Ovary (tissue), 10 donors: ENCODE data around the gene CCZ1. TPM values are rescaled to one million over a fixed set of nuclear protein-coding genes. Genes with fewer than 3 reads are reported as not detected.
A peak's percentile ranks its signal among the peaks of the same experiment; 100 is the strongest.
"Not testable (repeated sequence)": the region's sequence is repeated elsewhere in the genome, so short reads cannot be mapped to it uniquely, and the experiment has no call there.

Experiments
- DNase-seq, 5 donors: peaks; one replicate each; pipeline ENCODE4 v3.0.0-alpha.2; 2019 to 2020
- H3K27ac ChIP-seq, 2 donors: fragments of 200-600 bp; one replicate each; pipeline versions ENCODE4 v1.5.1 to v1.8.0; 2019 to 2022
- H3K27me3 ChIP-seq: fragments of 200-600 bp; one replicate; pipeline ENCODE4 v1.8.0; 2022
- H3K36me3 ChIP-seq: fragments of 200-600 bp; sonication (generic); one replicate; pipeline ENCODE4 v1.5.1; 2019
- H3K4me1 ChIP-seq: one replicate; pipeline ENCODE4 v1.8.1; 2013; ENCODE audit warnings: mild to moderate bottlenecking, moderate library complexity; ENCODE audit not compliant: insufficient read depth
- H3K4me3 ChIP-seq: fragments of 200-600 bp; sonication (generic); one replicate; pipeline ENCODE4 v1.5.1; 2017
- H3K9me3 ChIP-seq, 2 donors: fragments of 200-600 bp in 1 of 2; sonication (generic) in 1 of 2; one replicate each; pipeline versions ENCODE4 v1.5.1 to v1.8.1; 2013 to 2019; ENCODE audit warnings: mild to moderate bottlenecking in 1 of 2, moderate library complexity in 1 of 2
- CTCF ChIP-seq, 3 donors: fragments of 450-650 bp in 2 of 3; fragments of 200-600 bp in 1 of 3; IDR thresholded peaks; one replicate each; pipeline versions ENCODE4 v1.5.1 to v1.8.0; 2016 to 2022; ENCODE audit warnings: antibody characterized with exemption in 3 of 3, mild to moderate bottlenecking in 1 of 3
- EP300 ChIP-seq: sonication (generic); formaldehyde crosslinking; IDR thresholded peaks from one replicate; pipeline ENCODE4 v1.6.1; 2017; ENCODE audit warnings: antibody characterized with exemption
- POLR2A ChIP-seq: fragments of 450-650 bp; IDR thresholded peaks from one replicate; pipeline ENCODE4 v1.6.1; 2017; ENCODE audit warnings: antibody characterized with exemption, mild to moderate bottlenecking, moderate library complexity
- WGBS, 3 donors: extraction: QIAGEN DNeasy Blood & Tissue Kit in 1 of 3; methylation state at CpG; one replicate each; pipeline versions ENCODE4 v1.1.5 to v1.1.7; 2013 to 2017; 5-methylcytosine and 5-hydroxymethylcytosine counted together
- intact Hi-C, 4 donors: fragments of 100-400 bp; cut with DNase I; formaldehyde crosslinking; loops; one replicate each; pipeline versions ENCODE4 v1.11.0 to v1.15.1; 2022 to 2023
- long read RNA-seq, 3 donors: library from polyadenylated mRNA in 2 of 3; unstranded in 2 of 3; transcript quantifications; one replicate each; pipeline ENCODE4 v2.0.0 and lab custom pipeline, GENCODE V29; 2021 to 2026
- polyA plus RNA-seq, 2 donors: library from polyadenylated mRNA; stranded (reverse); fragments of 200-250 nt in 1 of 2; fragments of 350-450 nt in 1 of 2; fragmentation: Illumina TruSeq in 1 of 2; extraction: RNeasy Lipid Tissue Mini Kit (QIAGEN cat#74804) in 1 of 2; gene quantifications; one replicate each; pipeline ENCODE4 v1.2.3, GENCODE V29; 2013 to 2014
- total RNA-seq, 7 donors: library from RNA; depleted of rRNA in 2 of 7; stranded (reverse); fragments of >200 nt in 2 of 7; fragmentation: NEBNext Ultra II Directional in 3 of 7; extraction: Animal tissue kit (Norgen Biotek cat#: 25700) in 3 of 7; gene quantifications; one replicate each; pipeline versions ENCODE4 v1.1.0 to v1.2.4, GENCODE V29; 2016 to 2023
- donor health status: DM: no; HTN: no; CAD: no; lungs with moderate emphysema.
- donor health status: DM: no; HTN: no; CAD: no.
- donor health status: Bipolar disorder and iron deficiency.
- donor health status: DM: yes; HTN: yes; CAD: no.
- donor health status: DM: no; HTN: no; CAD: no.
- donor health status: DM: yes; HTN: yes; CAD: no.

Gene CCZ1
- total RNA-seq: 10 to 100 TPM; 30.5 to 70.4 (median 49.5) TPM
- polyA plus RNA-seq: 10 to 100 TPM; 37.2 to 46.1 TPM
- long read RNA-seq, donor 1, transcript CCZ1-201 (15 exons, 1,802 nt): major isoform, 13 of 19 reads
- long read RNA-seq, donor 1, partial matches to known transcripts: 2 of 19 reads
- long read RNA-seq, donor 1, other reads (novel, unspliced or antisense): 1 of 19 reads
- long read RNA-seq, donor 2, transcript CCZ1-201 (15 exons, 1,802 nt): major isoform, 19 of 25 reads
- long read RNA-seq, donor 2, partial matches to known transcripts: 5 of 25 reads
- long read RNA-seq, donor 2, other reads (novel, unspliced or antisense): 0 of 25 reads
- long read RNA-seq, donor 3, transcript CCZ1-201 (15 exons, 1,802 nt): major isoform, 37 of 39 reads
- long read RNA-seq, donor 3, partial matches to known transcripts: 0 of 39 reads
- long read RNA-seq, donor 3, other reads (novel, unspliced or antisense): 2 of 39 reads

GRCh38 chr7:5898480-5899224 lies at the start of gene CCZ1:
Gene CCZ1, plus strand, starts transcription at chr7:5898733. Its CDS starts 67 bp downstream, at chr7:5898800.
- H3K9me3 ChIP-seq, intact Hi-C loops, H3K36me3 ChIP-seq, H3K27ac ChIP-seq, H3K4me1 ChIP-seq, H3K27me3 ChIP-seq: not testable (repeated sequence)
- DNase-seq: peak; percentile 20 to 83 (median 57)
- 0 to 1% (median 0%) methylated on average over 3 to 19 of the region's 64 CpGs for WGBS, 3 donors
- peak within 1 kb of the TSS; percentile 57 for H3K4me3 ChIP-seq

GRCh38 chr7:5850944-5851343 lies 47.6 kb upstream of the CCZ1 start:
- intact Hi-C loops: no loop called here
- Histone ChIP-seq H3K27me3 (no peaks in the 10 kb centered on the region), H3K4me1 (no peaks in the 10 kb centered on the region), H3K36me3 (no peaks in the 10 kb centered on the region), H3K9me3 (no peaks in the 10 kb centered on the region), H3K27ac (no peak overlapping the region), H3K4me3 (no peak overlapping the region)
- 90 to 91% (median 91%) methylated on average over 8 of the region's 8 CpGs for WGBS, 3 donors
- DNase-seq: no peak
- TF ChIP-seq EP300: no peak
- TF ChIP-seq CTCF (IDR thresholded peaks at IDR 0.05): no peak
- TF ChIP-seq POLR2A: no peak

GRCh38 chr7:5854738-5855137 lies 43.8 kb upstream of the CCZ1 start:
- WGBS, 3 donors: 71 to 81% (median 79%) methylated on average over 8 of the region's 8 CpGs
- Histone ChIP-seq H3K27ac (no peak overlapping the region), H3K9me3 (no peaks in the 10 kb centered on the region), H3K4me1 (no peaks in the 10 kb centered on the region), H3K27me3 (no peaks in the 10 kb centered on the region), H3K4me3 (no peak overlapping the region), H3K36me3 (no peaks in the 10 kb centered on the region)
- intact Hi-C loops: no loop called here
- no peak for DNase-seq
- TF ChIP-seq POLR2A (no peak), CTCF (IDR thresholded peaks at IDR 0.05) (no peak)

GRCh38 chr7:5857041-5857575 lies 41.4 kb upstream of the CCZ1 start:
- 67 to 77% (median 70%) methylated on average over 13 of the region's 13 CpGs for WGBS, 3 donors

GRCh38 chr7:5858494-5858893 lies 40.0 kb upstream of the CCZ1 start:
- DNase-seq, H3K4me3 ChIP-seq, H3K4me1 ChIP-seq, H3K27ac ChIP-seq, H3K36me3 ChIP-seq, H3K27me3 ChIP-seq, H3K9me3 ChIP-seq, intact Hi-C loops: not testable (repeated sequence)
- WGBS, 3 donors: 83 to 89% (median 86%) methylated on average over 8 of the region's 8 CpGs

More at GRCh38 chr7:5857041-5857575, 41.4 kb upstream of the CCZ1 start:
- H3K4me1 ChIP-seq, H3K4me3 ChIP-seq, H3K27me3 ChIP-seq, H3K36me3 ChIP-seq, H3K9me3 ChIP-seq, DNase-seq, intact Hi-C loops, H3K27ac ChIP-seq: not testable (repeated sequence)

GRCh38 chr7:5861281-5861680 lies 37.3 kb upstream of the CCZ1 start:
- intact Hi-C loops, H3K27me3 ChIP-seq, H3K4me1 ChIP-seq, H3K36me3 ChIP-seq, H3K9me3 ChIP-seq, H3K4me3 ChIP-seq, H3K27ac ChIP-seq, DNase-seq: not testable (repeated sequence)
- 83 to 90% (median 88%) methylated on average over 5 of the region's 5 CpGs for WGBS, 3 donors

GRCh38 chr7:5862753-5863366 lies 35.7 kb upstream of the CCZ1 start:
- H3K9me3 ChIP-seq, intact Hi-C loops, H3K36me3 ChIP-seq, DNase-seq, H3K4me1 ChIP-seq, H3K27ac ChIP-seq, H3K27me3 ChIP-seq, H3K4me3 ChIP-seq: not testable (repeated sequence)
- WGBS, 3 donors: 75 to 83% (median 79%) methylated on average over 5 of the region's 5 CpGs

GRCh38 chr7:5865279-5865931 lies 33.1 kb upstream of the CCZ1 start:
- DNase-seq, intact Hi-C loops, H3K9me3 ChIP-seq, H3K27me3 ChIP-seq, H3K36me3 ChIP-seq, H3K27ac ChIP-seq, H3K4me3 ChIP-seq, H3K4me1 ChIP-seq: not testable (repeated sequence)
- WGBS, 3 donors: 60 to 74% (median 65%) methylated on average over 9 of the region's 9 CpGs
